Tibial nerve (tissue), 3 donors: ENCODE data around the gene SPOCK1.

Experiments
- POLR2A ChIP-seq, 2 donors: fragments of 450-650 bp; IDR thresholded peaks; one replicate each; pipeline ENCODE4 v1.6.1; 2017; ENCODE audit warnings: antibody characterized with exemption in 2 of 2, mild to moderate bottlenecking in 2 of 2, moderate library complexity in 2 of 2
- TF ChIP-seq, protein P1 (sequence below), 5 experiments: fragments of 200-600 bp in 3 of 5; fragments of 450-650 bp in 2 of 5; sonication (generic) in 3 of 5; IDR thresholded peaks; one replicate each; pipeline ENCODE4 v1.5.1; 2016 to 2019; ENCODE audit warnings: antibody characterized with exemption in 5 of 5, mild to moderate bottlenecking in 3 of 5, moderate library complexity in 2 of 5

DNA sequence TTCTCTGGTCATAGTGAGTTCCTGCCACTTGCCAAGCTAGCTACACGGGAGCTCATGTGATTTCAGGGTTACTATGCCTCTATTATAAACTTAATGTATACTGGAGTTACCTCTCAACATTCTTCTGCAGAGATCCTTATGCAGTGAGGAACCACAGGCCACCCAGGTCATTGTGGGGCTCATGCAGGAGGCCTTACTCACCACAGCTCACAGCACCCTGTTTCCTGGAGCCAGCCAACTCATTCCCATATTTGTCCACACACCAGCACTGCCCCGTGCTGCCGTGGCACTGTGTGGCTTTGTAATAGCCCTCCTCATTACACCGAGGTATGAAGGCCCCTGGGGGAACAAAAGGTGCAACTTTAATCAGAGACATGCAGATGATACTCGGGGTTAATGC is 520.0 kb downstream of the SPOCK1 start:
- TF ChIP-seq, protein P1, sequence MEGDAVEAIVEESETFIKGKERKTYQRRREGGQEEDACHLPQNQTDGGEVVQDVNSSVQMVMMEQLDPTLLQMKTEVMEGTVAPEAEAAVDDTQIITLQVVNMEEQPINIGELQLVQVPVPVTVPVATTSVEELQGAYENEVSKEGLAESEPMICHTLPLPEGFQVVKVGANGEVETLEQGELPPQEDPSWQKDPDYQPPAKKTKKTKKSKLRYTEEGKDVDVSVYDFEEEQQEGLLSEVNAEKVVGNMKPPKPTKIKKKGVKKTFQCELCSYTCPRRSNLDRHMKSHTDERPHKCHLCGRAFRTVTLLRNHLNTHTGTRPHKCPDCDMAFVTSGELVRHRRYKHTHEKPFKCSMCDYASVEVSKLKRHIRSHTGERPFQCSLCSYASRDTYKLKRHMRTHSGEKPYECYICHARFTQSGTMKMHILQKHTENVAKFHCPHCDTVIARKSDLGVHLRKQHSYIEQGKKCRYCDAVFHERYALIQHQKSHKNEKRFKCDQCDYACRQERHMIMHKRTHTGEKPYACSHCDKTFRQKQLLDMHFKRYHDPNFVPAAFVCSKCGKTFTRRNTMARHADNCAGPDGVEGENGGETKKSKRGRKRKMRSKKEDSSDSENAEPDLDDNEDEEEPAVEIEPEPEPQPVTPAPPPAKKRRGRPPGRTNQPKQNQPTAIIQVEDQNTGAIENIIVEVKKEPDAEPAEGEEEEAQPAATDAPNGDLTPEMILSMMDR (IDR thresholded peaks at IDR 0.05), result no peak
- TF ChIP-seq POLR2A (IDR thresholded peaks at IDR 0.05), result no peak
